ENCODE results near the gene HEYL. TPM values are rescaled to one million over a fixed set of nuclear protein-coding genes. Genes with fewer than 3 reads are reported as not detected.

Gene HEYL
- total and polyA plus RNA-seq, 2 donors (not counting 1 experiment from before 2014, with no cell fraction given) = 1.3 TPM; not detected in 1

DNA sequence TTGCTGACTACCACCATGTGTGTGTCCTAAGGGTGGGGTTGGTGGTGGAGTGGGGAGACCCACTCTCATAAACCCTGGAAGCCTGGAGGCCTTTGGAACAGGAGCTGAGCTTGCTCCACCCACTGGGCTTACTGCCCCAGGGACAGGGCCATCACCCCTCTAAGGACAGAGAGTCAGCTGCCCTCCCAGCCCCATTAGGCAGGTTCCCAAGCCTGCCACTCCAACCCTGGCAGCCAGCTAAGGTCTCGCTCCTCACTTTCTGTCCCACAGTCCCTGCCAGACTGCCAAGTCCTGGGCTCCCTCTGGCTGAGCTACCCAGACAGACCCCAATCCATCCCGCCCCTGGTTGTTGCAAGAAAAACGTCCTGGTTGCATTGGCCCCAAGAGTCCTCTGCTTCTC is 28.7 kb upstream of the HEYL start:
- no peak for TF ChIP-seq EZH2 (IDR thresholded peaks at IDR 0.05; ENCODE audit: low read length, missing control alignments)
- TF ChIP-seq, protein P1, sequence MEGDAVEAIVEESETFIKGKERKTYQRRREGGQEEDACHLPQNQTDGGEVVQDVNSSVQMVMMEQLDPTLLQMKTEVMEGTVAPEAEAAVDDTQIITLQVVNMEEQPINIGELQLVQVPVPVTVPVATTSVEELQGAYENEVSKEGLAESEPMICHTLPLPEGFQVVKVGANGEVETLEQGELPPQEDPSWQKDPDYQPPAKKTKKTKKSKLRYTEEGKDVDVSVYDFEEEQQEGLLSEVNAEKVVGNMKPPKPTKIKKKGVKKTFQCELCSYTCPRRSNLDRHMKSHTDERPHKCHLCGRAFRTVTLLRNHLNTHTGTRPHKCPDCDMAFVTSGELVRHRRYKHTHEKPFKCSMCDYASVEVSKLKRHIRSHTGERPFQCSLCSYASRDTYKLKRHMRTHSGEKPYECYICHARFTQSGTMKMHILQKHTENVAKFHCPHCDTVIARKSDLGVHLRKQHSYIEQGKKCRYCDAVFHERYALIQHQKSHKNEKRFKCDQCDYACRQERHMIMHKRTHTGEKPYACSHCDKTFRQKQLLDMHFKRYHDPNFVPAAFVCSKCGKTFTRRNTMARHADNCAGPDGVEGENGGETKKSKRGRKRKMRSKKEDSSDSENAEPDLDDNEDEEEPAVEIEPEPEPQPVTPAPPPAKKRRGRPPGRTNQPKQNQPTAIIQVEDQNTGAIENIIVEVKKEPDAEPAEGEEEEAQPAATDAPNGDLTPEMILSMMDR (conservative IDR thresholded peaks at IDR 0.05 in 1 of 2, IDR thresholded peaks at IDR 0.05 in 1 of 2; ENCODE audit: low read depth in 1 of 2, low read length in 2 of 2) = no peak
- Histone ChIP-seq H3K4me1 (ENCODE audit: control insufficient read depth, extremely low read depth, insufficient read depth, low read length) (no peaks in the 10 kb centered on the region), H3K36me3 (ENCODE audit: control insufficient read depth, insufficient read depth, low read length) (no peaks in the 10 kb centered on the region), H3K27me3 (ENCODE audit: control insufficient read depth, insufficient read depth, low read length) (peaks cover 29% of the 10 kb centered on the region), H3K4me3 (replicated peaks in 1 of 4; ENCODE audit: control extremely low read depth in 1 of 4, insufficient read depth in 1 of 4, low read depth in 3 of 4, low read length in 4 of 4) (no peak overlapping the region), H3K9me3 (ENCODE audit: control insufficient read depth, insufficient read depth, low read depth, low read length) (no peaks in the 10 kb centered on the region), H4K20me1 (ENCODE audit: control insufficient read depth, extremely low read depth, insufficient read depth, low read length) (no peaks in the 10 kb centered on the region), H3K27ac (ENCODE audit: insufficient read depth, low read length) (no peak overlapping the region), H3K79me2 (ENCODE audit: control insufficient read depth, insufficient read depth, low read length) (no peaks in the 10 kb centered on the region), H3K9ac (ENCODE audit: insufficient read depth, low read length) (no peak overlapping the region), H2AFZ (ENCODE audit: low read length) (no peak overlapping the region), H3K4me2 (ENCODE audit: extremely low read depth, insufficient read depth, low read length) (no peak overlapping the region)
- no peak for DNase-seq (ENCODE audit: low read depth in 2 of 2)

DNA sequence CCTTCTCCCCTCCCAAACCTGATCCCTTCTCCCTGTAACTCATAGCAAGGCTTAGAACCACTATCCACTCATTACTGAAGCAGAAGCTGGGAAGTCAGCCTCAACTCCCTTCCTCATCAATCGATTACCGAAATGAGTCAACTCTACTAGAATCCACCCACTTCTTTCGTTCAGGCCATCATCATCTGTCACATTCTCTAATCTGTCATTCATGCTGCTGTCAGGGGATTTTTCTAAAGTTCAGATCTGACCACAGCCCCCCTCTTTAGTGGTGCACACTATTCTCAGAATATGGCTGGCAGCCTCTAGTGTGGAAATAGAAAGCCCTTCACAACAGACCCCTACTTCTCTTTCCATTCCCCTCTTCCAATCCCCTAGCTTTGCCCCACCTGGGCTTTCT is 27.3 kb upstream of the HEYL start:
- no peak overlapping the region for H3K4me3 ChIP-seq (replicated peaks in 1 of 4; ENCODE audit: control extremely low read depth in 1 of 4, insufficient read depth in 1 of 4, low read depth in 3 of 4, low read length in 4 of 4)
- no peaks in the 10 kb centered on the region for H3K9me3 ChIP-seq (ENCODE audit: control insufficient read depth, insufficient read depth, low read depth, low read length)
- no peak overlapping the region for H3K27ac ChIP-seq (ENCODE audit: insufficient read depth, low read length)
- no peak overlapping the region for H3K9ac ChIP-seq (ENCODE audit: insufficient read depth, low read length)
- peaks cover 24% of the 10 kb centered on the region for H3K27me3 ChIP-seq (ENCODE audit: control insufficient read depth, insufficient read depth, low read length)
- no peak overlapping the region for H2AFZ ChIP-seq (ENCODE audit: low read length)
- no peaks in the 10 kb centered on the region for H4K20me1 ChIP-seq (ENCODE audit: control insufficient read depth, extremely low read depth, insufficient read depth, low read length)
- no peaks in the 10 kb centered on the region for H3K4me1 ChIP-seq (ENCODE audit: control insufficient read depth, extremely low read depth, insufficient read depth, low read length)
- H3K36me3 ChIP-seq (ENCODE audit: control insufficient read depth, insufficient read depth, low read length) = no peaks in the 10 kb centered on the region
- H3K4me2 ChIP-seq (ENCODE audit: extremely low read depth, insufficient read depth, low read length) = no peak overlapping the region
- TF ChIP-seq EZH2 (IDR thresholded peaks at IDR 0.05; ENCODE audit: low read length, missing control alignments) = no peak
- TF ChIP-seq, protein P1 (conservative IDR thresholded peaks at IDR 0.05 in 1 of 2, IDR thresholded peaks at IDR 0.05 in 1 of 2; ENCODE audit: low read depth in 1 of 2, low read length in 2 of 2) = no peak
- DNase-seq (ENCODE audit: low read depth in 2 of 2) = no peak
- no peaks in the 10 kb centered on the region for H3K79me2 ChIP-seq (ENCODE audit: control insufficient read depth, insufficient read depth, low read length)

DNA sequence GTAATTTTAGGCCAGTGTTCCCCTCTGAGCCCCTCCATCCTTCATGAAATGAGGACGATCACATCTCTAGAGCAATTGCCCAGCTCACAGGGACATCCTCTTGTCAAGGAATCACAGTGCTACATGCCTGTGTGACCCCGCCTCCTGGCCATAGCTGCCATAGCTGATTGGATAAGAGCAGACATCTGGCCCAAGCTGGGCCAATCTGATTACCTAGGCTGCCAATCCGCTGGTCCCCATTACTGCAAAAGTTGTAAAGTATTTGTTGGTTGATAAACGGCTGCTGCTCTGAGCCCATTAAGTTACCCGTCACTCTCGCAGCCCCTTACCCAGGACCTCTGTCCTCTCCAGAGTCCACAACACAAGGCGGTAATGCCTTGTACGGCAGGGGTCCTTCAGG is 24.1 kb upstream of the HEYL start:
- no peak for TF ChIP-seq EZH2 (IDR thresholded peaks at IDR 0.05; ENCODE audit: low read length, missing control alignments)
- TF ChIP-seq, protein P1 (conservative IDR thresholded peaks at IDR 0.05 in 1 of 2, IDR thresholded peaks at IDR 0.05 in 1 of 2; ENCODE audit: low read depth in 1 of 2, low read length in 2 of 2) = no peak
- no peak overlapping the region for H3K4me3 ChIP-seq (replicated peaks in 1 of 4; ENCODE audit: control extremely low read depth in 1 of 4, insufficient read depth in 1 of 4, low read depth in 3 of 4, low read length in 4 of 4)
- no peak overlapping the region for H2AFZ ChIP-seq (ENCODE audit: low read length)
- no peak overlapping the region for H3K9ac ChIP-seq (ENCODE audit: insufficient read depth, low read length)
- no peak overlapping the region for H3K27ac ChIP-seq (ENCODE audit: insufficient read depth, low read length)
- no peaks in the 10 kb centered on the region for H3K79me2 ChIP-seq (ENCODE audit: control insufficient read depth, insufficient read depth, low read length)
- no peaks in the 10 kb centered on the region for H3K9me3 ChIP-seq (ENCODE audit: control insufficient read depth, insufficient read depth, low read depth, low read length)
- peaks cover 16% of the 10 kb centered on the region for H3K27me3 ChIP-seq (ENCODE audit: control insufficient read depth, insufficient read depth, low read length)
- no peaks in the 10 kb centered on the region for H3K36me3 ChIP-seq (ENCODE audit: control insufficient read depth, insufficient read depth, low read length)
- H4K20me1 ChIP-seq (ENCODE audit: control insufficient read depth, extremely low read depth, insufficient read depth, low read length) = no peaks in the 10 kb centered on the region
- H3K4me2 ChIP-seq (ENCODE audit: extremely low read depth, insufficient read depth, low read length) = no peak overlapping the region
- no peaks in the 10 kb centered on the region for H3K4me1 ChIP-seq (ENCODE audit: control insufficient read depth, extremely low read depth, insufficient read depth, low read length)
- DNase-seq (ENCODE audit: low read depth in 2 of 2) = no peak

Data from fibroblast of lung (primary cell).